ENCODE measurements around the gene TCF23.

DNA sequence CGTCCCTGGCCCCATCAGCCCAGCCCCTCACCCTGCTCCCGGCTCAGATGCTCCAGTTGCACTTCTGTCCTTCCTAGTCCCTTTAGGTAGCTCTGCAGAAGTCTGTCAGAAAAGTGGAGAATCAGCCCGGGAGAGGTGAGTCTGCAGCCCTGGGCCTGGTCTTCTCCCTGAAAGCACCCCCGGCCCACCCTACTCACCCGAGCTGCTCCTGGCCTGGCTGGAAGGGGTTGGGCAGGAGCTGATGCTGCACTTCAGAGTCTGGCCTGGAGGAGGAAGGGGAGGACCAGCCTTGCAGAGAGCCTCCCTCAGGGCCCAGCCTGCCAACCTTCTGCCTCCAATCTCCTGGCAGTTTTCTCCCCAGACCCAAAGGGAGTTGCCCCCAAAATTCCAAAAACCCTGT lies 46.5 kb upstream of the TCF23 start:
- TF ChIP-seq, protein P1, sequence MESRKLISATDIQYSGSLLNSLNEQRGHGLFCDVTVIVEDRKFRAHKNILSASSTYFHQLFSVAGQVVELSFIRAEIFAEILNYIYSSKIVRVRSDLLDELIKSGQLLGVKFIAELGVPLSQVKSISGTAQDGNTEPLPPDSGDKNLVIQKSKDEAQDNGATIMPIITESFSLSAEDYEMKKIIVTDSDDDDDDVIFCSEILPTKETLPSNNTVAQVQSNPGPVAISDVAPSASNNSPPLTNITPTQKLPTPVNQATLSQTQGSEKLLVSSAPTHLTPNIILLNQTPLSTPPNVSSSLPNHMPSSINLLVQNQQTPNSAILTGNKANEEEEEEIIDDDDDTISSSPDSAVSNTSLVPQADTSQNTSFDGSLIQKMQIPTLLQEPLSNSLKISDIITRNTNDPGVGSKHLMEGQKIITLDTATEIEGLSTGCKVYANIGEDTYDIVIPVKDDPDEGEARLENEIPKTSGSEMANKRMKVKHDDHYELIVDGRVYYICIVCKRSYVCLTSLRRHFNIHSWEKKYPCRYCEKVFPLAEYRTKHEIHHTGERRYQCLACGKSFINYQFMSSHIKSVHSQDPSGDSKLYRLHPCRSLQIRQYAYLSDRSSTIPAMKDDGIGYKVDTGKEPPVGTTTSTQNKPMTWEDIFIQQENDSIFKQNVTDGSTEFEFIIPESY (IDR thresholded peaks at IDR 0.05): no peak
- TF ChIP-seq, protein P2, sequence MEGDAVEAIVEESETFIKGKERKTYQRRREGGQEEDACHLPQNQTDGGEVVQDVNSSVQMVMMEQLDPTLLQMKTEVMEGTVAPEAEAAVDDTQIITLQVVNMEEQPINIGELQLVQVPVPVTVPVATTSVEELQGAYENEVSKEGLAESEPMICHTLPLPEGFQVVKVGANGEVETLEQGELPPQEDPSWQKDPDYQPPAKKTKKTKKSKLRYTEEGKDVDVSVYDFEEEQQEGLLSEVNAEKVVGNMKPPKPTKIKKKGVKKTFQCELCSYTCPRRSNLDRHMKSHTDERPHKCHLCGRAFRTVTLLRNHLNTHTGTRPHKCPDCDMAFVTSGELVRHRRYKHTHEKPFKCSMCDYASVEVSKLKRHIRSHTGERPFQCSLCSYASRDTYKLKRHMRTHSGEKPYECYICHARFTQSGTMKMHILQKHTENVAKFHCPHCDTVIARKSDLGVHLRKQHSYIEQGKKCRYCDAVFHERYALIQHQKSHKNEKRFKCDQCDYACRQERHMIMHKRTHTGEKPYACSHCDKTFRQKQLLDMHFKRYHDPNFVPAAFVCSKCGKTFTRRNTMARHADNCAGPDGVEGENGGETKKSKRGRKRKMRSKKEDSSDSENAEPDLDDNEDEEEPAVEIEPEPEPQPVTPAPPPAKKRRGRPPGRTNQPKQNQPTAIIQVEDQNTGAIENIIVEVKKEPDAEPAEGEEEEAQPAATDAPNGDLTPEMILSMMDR (IDR thresholded peaks at IDR 0.05; ENCODE audit: low read depth, low read length, missing input control): no peak
- TF ChIP-seq, protein P3, sequence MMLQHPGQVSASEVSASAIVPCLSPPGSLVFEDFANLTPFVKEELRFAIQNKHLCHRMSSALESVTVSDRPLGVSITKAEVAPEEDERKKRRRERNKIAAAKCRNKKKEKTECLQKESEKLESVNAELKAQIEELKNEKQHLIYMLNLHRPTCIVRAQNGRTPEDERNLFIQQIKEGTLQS (IDR thresholded peaks at IDR 0.05): no peak
- TF ChIP-seq, protein P4, sequence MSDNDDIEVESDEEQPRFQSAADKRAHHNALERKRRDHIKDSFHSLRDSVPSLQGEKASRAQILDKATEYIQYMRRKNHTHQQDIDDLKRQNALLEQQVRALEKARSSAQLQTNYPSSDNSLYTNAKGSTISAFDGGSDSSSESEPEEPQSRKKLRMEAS (IDR thresholded peaks at IDR 0.05): no peak
- TF ChIP-seq RXRA (IDR thresholded peaks at IDR 0.05) (no peak), FOXA1 (IDR thresholded peaks at IDR 0.05) (no peak), RAD21 (IDR thresholded peaks at IDR 0.05) (no peak)

All from liver (tissue), 3 donors.